Measurements from ENCODE around the gene TNF.

Gene TNF

DNA sequence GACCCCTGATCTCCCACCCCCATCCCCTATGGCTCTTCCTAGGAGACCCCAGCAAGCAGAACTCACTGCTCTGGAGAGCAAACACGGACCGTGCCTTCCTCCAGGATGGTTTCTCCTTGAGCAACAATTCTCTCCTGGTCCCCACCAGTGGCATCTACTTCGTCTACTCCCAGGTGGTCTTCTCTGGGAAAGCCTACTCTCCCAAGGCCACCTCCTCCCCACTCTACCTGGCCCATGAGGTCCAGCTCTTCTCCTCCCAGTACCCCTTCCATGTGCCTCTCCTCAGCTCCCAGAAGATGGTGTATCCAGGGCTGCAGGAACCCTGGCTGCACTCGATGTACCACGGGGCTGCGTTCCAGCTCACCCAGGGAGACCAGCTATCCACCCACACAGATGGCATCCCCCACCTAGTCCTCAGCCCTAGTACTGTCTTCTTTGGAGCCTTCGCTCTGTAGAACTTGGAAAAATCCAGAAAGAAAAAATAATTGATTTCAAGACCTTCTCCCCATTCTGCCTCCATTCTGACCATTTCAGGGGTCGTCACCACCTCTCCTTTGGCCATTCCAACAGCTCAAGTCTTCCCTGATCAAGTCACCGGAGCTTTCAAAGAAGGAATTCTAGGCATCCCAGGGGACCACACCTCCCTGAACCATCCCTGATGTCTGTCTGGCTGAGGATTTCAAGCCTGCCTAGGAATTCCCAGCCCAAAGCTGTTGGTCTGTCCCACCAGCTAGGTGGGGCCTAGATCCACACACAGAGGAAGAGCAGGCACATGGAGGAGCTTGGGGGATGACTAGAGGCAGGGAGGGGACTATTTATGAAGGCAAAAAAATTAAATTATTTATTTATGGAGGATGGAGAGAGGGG is 1.9 kb upstream of the TNF start:
- DNase-seq, result no peak

DNA sequence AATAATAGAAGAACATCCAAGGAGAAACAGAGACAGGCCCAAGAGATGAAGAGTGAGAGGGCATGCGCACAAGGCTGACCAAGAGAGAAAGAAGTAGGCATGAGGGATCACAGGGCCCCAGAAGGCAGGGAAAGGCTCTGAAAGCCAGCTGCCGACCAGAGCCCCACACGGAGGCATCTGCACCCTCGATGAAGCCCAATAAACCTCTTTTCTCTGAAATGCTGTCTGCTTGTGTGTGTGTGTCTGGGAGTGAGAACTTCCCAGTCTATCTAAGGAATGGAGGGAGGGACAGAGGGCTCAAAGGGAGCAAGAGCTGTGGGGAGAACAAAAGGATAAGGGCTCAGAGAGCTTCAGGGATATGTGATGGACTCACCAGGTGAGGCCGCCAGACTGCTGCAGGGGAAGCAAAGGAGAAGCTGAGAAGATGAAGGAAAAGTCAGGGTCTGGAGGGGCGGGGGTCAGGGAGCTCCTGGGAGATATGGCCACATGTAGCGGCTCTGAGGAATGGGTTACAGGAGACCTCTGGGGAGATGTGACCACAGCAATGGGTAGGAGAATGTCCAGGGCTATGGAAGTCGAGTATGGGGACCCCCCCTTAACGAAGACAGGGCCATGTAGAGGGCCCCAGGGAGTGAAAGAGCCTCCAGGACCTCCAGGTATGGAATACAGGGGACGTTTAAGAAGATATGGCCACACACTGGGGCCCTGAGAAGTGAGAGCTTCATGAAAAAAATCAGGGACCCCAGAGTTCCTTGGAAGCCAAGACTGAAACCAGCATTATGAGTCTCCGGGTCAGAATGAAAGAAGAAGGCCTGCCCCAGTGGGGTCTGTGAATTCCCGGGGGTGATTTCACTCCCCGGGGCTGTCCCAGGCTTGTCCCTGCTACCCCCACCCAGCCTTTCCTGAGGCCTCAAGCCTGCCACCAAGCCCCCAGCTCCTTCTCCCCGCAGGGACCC is 981 bp upstream of the TNF start:
- no peak for DNase-seq

DNA sequence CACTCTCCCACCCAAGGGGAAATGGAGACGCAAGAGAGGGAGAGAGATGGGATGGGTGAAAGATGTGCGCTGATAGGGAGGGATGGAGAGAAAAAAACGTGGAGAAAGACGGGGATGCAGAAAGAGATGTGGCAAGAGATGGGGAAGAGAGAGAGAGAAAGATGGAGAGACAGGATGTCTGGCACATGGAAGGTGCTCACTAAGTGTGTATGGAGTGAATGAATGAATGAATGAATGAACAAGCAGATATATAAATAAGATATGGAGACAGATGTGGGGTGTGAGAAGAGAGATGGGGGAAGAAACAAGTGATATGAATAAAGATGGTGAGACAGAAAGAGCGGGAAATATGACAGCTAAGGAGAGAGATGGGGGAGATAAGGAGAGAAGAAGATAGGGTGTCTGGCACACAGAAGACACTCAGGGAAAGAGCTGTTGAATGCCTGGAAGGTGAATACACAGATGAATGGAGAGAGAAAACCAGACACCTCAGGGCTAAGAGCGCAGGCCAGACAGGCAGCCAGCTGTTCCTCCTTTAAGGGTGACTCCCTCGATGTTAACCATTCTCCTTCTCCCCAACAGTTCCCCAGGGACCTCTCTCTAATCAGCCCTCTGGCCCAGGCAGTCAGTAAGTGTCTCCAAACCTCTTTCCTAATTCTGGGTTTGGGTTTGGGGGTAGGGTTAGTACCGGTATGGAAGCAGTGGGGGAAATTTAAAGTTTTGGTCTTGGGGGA is 754 bp downstream of the TNF start:
- DNase-seq, result no peak

- DNase-seq, result no peak
Measured at GRCh38 chr6:31576897-31577578, 1.7 kb downstream of the TNF start.

- no peak for DNase-seq
Measured at GRCh38 chr6:31577579-31577966, 2.2 kb downstream of the TNF start.

DNA sequence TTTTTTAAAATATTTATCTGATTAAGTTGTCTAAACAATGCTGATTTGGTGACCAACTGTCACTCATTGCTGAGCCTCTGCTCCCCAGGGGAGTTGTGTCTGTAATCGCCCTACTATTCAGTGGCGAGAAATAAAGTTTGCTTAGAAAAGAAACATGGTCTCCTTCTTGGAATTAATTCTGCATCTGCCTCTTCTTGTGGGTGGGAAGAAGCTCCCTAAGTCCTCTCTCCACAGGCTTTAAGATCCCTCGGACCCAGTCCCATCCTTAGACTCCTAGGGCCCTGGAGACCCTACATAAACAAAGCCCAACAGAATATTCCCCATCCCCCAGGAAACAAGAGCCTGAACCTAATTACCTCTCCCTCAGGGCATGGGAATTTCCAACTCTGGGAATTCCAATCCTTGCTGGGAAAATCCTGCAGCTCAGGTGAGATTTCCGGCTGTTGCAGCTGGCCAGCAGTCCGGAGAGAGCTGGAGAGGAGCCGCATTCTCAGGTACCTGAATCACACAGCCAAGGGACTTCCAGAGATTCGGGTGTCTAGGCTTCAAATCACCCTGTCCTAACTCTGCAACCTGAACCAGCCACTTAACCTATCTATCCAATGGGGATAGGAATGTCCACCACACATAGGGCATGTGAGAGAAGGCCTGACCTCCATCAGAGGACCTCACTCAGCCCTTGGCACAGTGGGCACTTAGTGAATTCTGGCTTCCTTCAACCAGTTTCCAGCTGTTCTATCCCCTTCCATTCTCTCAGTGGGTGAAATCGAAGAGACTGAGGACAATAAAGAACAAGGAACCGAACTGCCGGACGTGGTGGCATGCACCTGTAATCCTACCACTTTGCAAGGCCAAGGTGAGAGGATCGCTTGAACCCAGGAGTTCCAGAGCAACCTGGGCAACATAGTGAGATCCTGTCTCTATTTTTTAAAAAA is 3.1 kb downstream of the TNF start:
- no peak for DNase-seq

DNA sequence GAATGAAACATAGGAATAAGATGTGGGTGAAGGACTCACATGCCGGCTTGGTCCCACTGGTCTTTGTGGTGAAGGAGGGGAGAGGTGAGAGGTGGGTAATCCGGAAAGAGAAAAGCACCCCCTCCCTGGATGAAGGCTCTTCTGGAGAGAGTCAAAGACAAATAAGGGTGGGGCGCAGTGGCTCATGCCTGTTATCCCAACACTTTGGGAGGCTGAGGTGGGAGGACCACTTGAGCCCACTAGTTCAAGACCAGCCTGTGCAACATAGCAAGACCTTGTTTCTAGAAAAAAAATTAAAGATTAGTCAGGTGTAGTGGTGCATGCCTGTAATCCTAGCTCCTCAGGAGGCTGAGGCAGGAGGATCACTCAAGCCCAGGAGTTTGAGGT is 3.7 kb downstream of the TNF start:
- no peak for DNase-seq

- no peak for DNase-seq
Measured at GRCh38 chr6:31579546-31580437, 4.4 kb downstream of the TNF start.

- no peak for DNase-seq
Measured at GRCh38 chr6:31580438-31580740, 5.0 kb downstream of the TNF start.

DNA sequence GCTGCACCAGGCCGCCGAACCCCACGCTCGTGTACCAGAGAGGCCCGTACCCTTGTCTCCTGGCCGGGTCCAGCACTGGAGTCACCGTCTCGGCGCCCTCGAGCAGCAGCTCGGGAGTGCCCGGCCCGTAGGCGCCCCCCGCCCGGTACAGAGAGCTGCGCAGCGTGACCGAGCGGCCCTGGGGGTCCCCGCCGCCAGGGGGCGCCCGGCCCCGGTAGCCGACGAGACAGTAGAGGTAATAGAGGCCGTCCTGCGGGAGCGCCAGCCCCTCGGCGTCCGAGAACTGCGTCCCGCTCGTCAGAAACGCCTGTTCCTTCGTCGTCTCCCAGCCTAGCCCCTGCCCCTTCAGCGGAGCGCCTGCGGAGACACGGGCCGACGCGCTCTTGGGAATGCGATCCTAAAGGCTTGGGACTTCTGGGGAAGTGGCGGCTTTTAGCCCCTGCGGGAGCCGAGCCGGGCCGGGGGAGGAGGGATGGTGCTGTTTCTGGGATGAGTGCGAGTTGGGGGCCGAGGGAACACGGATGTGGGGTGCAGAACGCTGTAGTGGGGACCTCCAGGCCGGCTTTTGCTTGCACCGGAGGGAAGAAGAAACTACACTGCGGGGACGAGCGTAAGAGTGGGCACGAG is 5.6 kb downstream of the TNF start:
- peak; percentile 83 for DNase-seq

- no peak for DNase-seq
Measured at GRCh38 chr6:31581434-31582229, 6.3 kb downstream of the TNF start.

DNA sequence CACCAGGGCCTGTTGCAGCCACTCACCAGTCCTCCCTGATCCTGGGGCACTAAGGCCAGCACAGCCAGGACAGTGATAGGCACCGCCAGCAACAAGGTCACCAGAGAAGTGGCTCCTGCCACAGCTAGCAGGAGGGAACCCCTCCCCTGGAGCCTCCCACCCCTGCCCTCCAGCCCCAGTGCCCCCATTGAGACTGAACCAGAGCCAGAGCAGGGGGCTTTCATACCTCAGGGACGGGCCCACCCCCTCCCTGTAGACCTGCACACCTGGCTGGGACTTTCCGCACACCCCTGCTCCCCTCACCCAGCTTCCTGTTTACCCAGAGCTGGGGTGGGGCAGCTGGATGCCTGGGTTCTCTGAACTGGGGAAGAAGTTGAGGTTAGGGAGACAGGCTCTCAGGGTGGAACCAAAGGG is 6.9 kb downstream of the TNF start, which contains the start of gene LTB:
LTB (minus strand) TSS at position 195 of the 414 bp plus-strand sequence; CDS start at position 188, 7 bp downstream.
- no peak for DNase-seq

GRCh38 chr6:31585491-31585890 is 10.1 kb downstream of the TNF start:
- DNase-seq, result no peak

DNA sequence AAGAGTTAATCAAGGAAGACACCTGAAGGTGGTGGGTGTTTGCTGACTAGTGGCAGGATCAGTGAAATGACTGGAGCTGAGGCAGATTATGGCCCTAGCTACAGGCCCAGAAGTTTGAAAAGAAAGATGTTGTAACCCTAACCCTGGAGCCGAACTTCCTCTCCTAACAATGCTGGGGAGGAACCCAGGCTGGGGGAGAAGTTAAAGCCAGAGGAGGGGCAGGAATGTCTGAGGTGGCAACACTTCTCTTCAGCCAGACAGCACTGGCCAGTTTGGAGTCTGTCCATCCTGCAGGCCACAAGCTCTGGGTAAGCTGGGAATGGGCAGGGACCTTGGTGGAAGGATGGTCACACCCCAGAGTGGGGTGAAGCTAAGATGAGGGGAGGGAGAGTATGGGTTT is 10.6 kb downstream of the TNF start, which contains the start of gene LST1:
LST1 (plus strand) TSS at position 270 of the 400 bp plus-strand sequence. CDS start 1,023 bp downstream, outside the sequence.
- DNase-seq, result no peak

- no peak for DNase-seq
Measured at GRCh38 chr6:31586599-31587281, 11.4 kb downstream of the TNF start.

GRCh38 chr6:31587791-31588777 is 12.7 kb downstream of the TNF start:
- DNase-seq, result no peak
